Osteocyte (in vitro differentiated cells): ENCODE results near the gene GRHL1. TPM values are rescaled to one million over a fixed set of nuclear protein-coding genes. Genes with fewer than 3 reads are reported as not detected.
A peak's percentile ranks its signal among the peaks of the same experiment; 100 is the strongest.

Experiments used
- DNase-seq: peaks from one replicate; pipeline ENCODE4 v3.0.0; 2021; ENCODE audit warnings: mixed read lengths; ENCODE audit not compliant: unreplicated experiment; ENCODE audit errors: extremely low spot score
- H3K27ac Mint-ChIP-seq: one replicate; pipeline ENCODE4 v1.8.0; 2021; ENCODE audit warnings: mild to moderate bottlenecking, mixed read lengths; ENCODE audit not compliant: unreplicated experiment
- H3K27me3 Mint-ChIP-seq: one replicate; pipeline ENCODE4 v1.8.0; 2021; ENCODE audit warnings: mixed read lengths; ENCODE audit not compliant: unreplicated experiment
- H3K36me3 Mint-ChIP-seq: one replicate; pipeline ENCODE4 v1.8.0; 2021; ENCODE audit warnings: mixed read lengths; ENCODE audit not compliant: unreplicated experiment
- H3K4me1 Mint-ChIP-seq: one replicate; pipeline ENCODE4 v1.8.0; 2021; ENCODE audit warnings: mixed read lengths; ENCODE audit not compliant: unreplicated experiment
- H3K4me3 Mint-ChIP-seq: one replicate; pipeline ENCODE4 v1.8.0; 2021; ENCODE audit warnings: mild to moderate bottlenecking, moderate library complexity, mixed read lengths; ENCODE audit not compliant: unreplicated experiment
- H3K9me3 Mint-ChIP-seq: one replicate; pipeline ENCODE4 v1.8.0; 2021; ENCODE audit warnings: mixed read lengths; ENCODE audit not compliant: unreplicated experiment
- total RNA-seq: library from RNA; stranded (reverse); gene quantifications from 2 replicates; pipeline ENCODE4 v1.2.1, GENCODE V29; 2021
- TF ChIP-seq, protein P1 (sequence below): fragments of 200-600 bp; sonication (generic); IDR thresholded peaks from 2 replicates; pipeline ENCODE4 v1.5.0; 2021; ENCODE audit warnings: antibody characterized with exemption, mild to moderate bottlenecking, moderate library complexity

The GRHL1 gene
- total RNA-seq, 1 donor from 2014 or later: 0.32 TPM

DNA sequence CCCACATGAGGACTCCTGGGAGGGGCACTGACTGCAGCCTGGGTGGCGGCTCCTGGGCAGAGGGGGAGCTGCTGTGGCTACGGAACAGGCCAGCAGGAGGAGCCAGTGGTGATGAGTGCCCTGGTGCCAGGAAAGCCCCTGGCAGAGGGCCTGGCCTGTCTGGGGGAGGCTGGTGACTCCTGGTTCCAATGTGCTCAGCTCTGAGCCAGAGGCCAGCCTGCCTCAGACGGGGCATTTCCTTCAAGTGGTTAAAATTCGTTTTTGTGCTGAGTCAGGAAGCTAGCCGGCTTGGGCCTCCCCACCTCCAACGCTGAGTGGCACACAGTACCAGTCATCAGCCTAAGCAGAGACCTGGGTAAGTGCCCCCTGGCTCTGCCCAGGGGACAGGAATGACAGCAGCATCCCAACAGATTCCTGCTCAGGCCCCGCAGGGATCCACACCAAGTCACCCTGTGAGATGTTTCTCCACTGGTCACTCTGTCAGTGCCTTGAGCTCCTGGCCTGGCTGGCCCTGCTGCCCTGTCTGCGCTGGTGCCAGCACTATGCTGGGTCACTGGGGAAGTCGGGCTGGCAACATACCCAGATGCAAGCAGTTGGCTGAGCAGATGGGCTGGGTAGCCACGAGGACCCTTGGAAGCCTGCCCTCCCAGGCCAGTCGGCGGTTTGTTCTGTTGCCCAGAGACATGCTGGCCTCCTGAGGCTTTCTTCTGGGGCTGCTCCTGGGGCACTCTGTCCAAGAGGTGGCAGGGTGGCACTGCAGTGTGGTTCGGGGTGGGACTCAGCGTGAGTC lies 84.8 kb downstream of the GRHL1 start:
- Mint-ChIP-seq H3K4me1 (peaks cover 19% of the 10 kb centered on the region), H3K27ac (peak overlapping the region; percentile 62), H3K4me3 (no peak overlapping the region), H3K36me3 (no peaks in the 10 kb centered on the region), H3K9me3 (no peaks in the 10 kb centered on the region), H3K27me3 (no peaks in the 10 kb centered on the region)
- TF ChIP-seq, protein P1, sequence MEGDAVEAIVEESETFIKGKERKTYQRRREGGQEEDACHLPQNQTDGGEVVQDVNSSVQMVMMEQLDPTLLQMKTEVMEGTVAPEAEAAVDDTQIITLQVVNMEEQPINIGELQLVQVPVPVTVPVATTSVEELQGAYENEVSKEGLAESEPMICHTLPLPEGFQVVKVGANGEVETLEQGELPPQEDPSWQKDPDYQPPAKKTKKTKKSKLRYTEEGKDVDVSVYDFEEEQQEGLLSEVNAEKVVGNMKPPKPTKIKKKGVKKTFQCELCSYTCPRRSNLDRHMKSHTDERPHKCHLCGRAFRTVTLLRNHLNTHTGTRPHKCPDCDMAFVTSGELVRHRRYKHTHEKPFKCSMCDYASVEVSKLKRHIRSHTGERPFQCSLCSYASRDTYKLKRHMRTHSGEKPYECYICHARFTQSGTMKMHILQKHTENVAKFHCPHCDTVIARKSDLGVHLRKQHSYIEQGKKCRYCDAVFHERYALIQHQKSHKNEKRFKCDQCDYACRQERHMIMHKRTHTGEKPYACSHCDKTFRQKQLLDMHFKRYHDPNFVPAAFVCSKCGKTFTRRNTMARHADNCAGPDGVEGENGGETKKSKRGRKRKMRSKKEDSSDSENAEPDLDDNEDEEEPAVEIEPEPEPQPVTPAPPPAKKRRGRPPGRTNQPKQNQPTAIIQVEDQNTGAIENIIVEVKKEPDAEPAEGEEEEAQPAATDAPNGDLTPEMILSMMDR: peak; percentile 69
- DNase-seq: no peak

DNA sequence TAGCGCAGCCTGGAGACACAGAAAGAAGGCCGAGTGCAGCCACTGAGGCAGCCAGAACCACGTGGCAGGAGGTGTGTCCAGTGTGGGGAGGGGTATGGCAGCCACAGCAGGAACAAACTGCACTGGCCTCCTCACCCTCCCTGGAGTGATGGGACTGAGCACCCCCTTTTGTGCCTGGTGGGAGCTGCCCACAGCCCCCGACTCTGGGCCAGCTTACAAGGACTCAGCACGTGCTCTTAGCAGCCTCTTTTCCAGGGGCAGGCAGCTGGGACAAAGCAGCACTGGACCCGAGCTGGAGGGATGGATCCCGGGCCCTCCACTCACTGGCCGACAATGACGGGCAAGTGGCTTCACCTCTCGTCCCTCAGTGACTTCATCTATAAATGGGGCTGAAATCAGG lies 86.6 kb downstream of the GRHL1 start:
- no peaks in the 10 kb centered on the region for H3K36me3 Mint-ChIP-seq

GRCh38 chr2:10038716-10039115 lies 87.2 kb downstream of the GRHL1 start:
- Mint-ChIP-seq H3K36me3 (no peaks in the 10 kb centered on the region), H3K27ac (no peak overlapping the region), H3K4me3 (no peak overlapping the region), H3K4me1 (peaks cover 32% of the 10 kb centered on the region), H3K27me3 (no peaks in the 10 kb centered on the region), H3K9me3 (no peaks in the 10 kb centered on the region)
- no peak for DNase-seq
- TF ChIP-seq, protein P1: no peak

More for the DNA sequence above, 86.6 kb downstream of the GRHL1 start:
- Mint-ChIP-seq H3K27ac (no peak overlapping the region), H3K4me1 (peaks cover 32% of the 10 kb centered on the region), H3K9me3 (no peaks in the 10 kb centered on the region), H3K4me3 (no peak overlapping the region), H3K27me3 (no peaks in the 10 kb centered on the region)
- no peak for DNase-seq
- TF ChIP-seq, protein P1: no peak

DNA sequence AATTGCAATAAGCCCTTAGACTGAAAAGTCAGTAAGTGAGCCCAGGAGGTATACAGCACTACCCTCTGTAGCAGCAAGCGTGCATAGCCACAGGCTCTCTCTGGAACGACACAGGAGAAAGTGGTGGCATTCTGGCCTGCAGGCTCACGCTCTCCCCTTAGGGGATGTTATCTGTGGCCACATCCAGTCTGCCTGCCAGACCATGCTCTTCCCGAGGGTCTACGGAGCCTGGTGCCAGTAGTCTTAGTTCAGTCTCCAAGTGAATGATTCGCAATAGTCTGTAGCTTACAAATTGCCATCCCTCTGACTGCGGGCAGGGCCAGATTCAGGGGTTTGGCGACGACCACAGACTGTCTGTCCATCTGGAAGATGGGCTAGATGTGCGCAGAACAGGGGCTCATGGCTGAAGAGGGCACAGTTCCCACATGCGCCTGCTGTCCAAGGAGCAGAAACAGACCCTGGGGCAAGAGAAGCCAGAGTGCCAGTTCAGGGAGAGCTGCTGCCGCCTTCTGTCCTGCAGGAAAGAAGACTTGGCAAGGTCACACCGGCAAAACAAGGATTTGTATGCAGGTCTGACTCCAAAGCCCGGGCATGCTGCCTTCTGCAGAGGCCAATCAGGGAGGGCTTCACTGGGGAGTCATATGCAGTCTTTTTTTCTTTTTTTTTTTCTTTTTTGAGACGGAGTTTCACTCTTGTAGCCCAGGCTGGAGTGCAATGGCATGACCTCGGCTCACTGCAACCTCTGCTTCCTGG lies 88.3 kb downstream of the GRHL1 start:
- Mint-ChIP-seq H3K27ac (no peak overlapping the region), H3K36me3 (no peaks in the 10 kb centered on the region), H3K27me3 (no peaks in the 10 kb centered on the region), H3K4me3 (no peak overlapping the region), H3K9me3 (no peaks in the 10 kb centered on the region), H3K4me1 (peaks cover 40% of the 10 kb centered on the region)
- TF ChIP-seq, protein P1: no peak
- DNase-seq: no peak

- Mint-ChIP-seq H3K27me3 (no peaks in the 10 kb centered on the region), H3K4me1 (peaks cover 36% of the 10 kb centered on the region), H3K9me3 (no peaks in the 10 kb centered on the region), H3K4me3 (peak overlapping the region; percentile 36), H3K36me3 (peaks cover 3% of the 10 kb centered on the region), H3K27ac (peak overlapping the region; percentile 97)
- no peak for DNase-seq
- TF ChIP-seq, protein P1: no peak
These were observed 90.2 kb downstream of the GRHL1 start for GRCh38 chr2:10041711-10042110.
